ENCODE results near the gene CCDC61. TPM values are rescaled to one million over a fixed set of nuclear protein-coding genes. Genes with fewer than 3 reads are reported as not detected.

The CCDC61 gene
- total and polyA plus RNA-seq, 7 donors = 2.9 to 6.2 (median 5.3) TPM

DNA sequence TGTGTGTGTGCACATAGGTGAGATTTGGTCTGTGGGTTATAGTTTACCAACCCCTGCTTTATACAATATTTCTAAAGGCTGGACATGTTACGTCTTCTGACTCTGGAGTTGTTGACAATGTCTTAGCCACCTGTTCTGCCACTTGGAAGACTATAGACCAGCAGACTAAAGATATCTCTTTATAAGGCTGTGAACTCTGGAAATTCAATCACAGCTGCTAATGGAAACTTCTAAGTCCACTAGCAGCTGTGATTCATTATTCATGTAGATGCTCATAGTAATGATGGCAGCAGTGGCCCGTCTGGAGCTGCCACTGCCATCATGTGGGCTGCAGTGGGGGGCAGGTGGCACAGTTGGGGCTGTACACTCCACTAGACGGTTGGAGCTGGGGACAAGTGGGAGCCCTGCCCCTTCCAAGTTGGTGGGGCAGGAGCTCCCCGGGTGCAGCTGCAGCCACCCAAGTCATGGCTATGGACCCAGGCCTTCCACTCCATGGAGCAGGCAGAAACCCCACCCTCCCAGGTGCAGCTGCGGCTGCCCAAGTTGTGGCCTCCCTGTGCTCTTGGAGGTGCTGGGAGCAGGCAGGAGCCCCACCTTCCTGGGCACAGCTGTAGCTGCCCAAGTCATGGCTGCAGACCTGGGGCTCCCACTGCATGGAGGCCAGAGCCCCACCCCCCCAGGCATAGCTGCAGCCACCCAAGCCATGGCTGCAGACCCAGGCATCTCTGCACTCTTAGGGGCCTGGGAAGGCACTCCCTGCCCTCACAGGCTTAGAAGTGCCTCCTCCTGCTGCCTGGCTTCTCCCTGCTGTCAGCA lies 36.7 kb downstream of the CCDC61 start:
- Histone ChIP-seq H3K4me3 (no peak overlapping the region), H3K27ac (no peak overlapping the region), H3K4me1 (no peaks in the 10 kb centered on the region), H3K27me3 (ENCODE audit: insufficient read depth in 3 of 3, low read length in 2 of 3) (peaks cover 0 to 7% (median 2%) of the 10 kb centered on the region in 3 donors), H3K36me3 (ENCODE audit: insufficient read depth in 1 of 2, low read depth in 1 of 2) (no peaks in the 10 kb centered on the region), H3K9me3 (no peaks in the 10 kb centered on the region)
- intact Hi-C loops (cut with DNase I) = no loop called here
- DNase-seq (no peak), ATAC-seq (no peak)
- 37 to 43% (median 37%) methylated on average over 4 to 5 of the region's 5 CpGs for WGBS, 3 donors
- TF ChIP-seq, protein P1, sequence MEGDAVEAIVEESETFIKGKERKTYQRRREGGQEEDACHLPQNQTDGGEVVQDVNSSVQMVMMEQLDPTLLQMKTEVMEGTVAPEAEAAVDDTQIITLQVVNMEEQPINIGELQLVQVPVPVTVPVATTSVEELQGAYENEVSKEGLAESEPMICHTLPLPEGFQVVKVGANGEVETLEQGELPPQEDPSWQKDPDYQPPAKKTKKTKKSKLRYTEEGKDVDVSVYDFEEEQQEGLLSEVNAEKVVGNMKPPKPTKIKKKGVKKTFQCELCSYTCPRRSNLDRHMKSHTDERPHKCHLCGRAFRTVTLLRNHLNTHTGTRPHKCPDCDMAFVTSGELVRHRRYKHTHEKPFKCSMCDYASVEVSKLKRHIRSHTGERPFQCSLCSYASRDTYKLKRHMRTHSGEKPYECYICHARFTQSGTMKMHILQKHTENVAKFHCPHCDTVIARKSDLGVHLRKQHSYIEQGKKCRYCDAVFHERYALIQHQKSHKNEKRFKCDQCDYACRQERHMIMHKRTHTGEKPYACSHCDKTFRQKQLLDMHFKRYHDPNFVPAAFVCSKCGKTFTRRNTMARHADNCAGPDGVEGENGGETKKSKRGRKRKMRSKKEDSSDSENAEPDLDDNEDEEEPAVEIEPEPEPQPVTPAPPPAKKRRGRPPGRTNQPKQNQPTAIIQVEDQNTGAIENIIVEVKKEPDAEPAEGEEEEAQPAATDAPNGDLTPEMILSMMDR (IDR thresholded peaks at IDR 0.05) = no peak

DNA sequence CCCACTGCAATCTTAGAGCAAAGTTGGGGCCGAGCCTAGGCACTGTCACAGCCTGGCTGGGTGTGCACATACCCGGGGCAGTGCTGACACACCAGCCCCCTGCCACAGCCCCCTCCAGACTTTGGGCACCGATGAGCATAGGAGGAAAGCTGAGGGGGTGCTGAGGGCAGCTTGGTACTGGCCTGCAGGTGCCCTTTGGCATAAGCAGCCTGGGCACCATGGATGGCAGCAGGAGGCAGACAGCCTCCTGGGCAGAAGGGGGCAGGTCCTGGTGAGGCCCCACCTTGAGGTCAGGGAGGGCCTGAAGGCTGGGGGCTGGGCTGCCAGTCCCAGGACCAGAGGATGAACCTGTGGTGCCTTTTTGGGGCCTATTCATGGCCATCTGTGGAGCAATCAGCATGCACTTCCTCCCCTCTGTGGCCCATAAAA lies 37.3 kb downstream of the CCDC61 start:
- TF ChIP-seq, protein P1 (IDR thresholded peaks at IDR 0.05) = no peak
- H3K27ac ChIP-seq = no peak overlapping the region
- 81 to 95% (median 85%) methylated on average over 3 of the region's 3 CpGs for WGBS, 3 donors
- peaks cover 0 to 13% (median 2%) of the 10 kb centered on the region in 3 donors for H3K27me3 ChIP-seq (ENCODE audit: insufficient read depth in 3 of 3, low read length in 2 of 3)
- intact Hi-C loops (cut with DNase I) = no loop called here
- no peaks in the 10 kb centered on the region for H3K4me1 ChIP-seq
- H3K36me3 ChIP-seq (ENCODE audit: insufficient read depth in 1 of 2, low read depth in 1 of 2) = no peaks in the 10 kb centered on the region
- H3K4me3 ChIP-seq = no peak overlapping the region
- H3K9me3 ChIP-seq = no peaks in the 10 kb centered on the region
- ATAC-seq (no peak), DNase-seq (no peak)

DNA sequence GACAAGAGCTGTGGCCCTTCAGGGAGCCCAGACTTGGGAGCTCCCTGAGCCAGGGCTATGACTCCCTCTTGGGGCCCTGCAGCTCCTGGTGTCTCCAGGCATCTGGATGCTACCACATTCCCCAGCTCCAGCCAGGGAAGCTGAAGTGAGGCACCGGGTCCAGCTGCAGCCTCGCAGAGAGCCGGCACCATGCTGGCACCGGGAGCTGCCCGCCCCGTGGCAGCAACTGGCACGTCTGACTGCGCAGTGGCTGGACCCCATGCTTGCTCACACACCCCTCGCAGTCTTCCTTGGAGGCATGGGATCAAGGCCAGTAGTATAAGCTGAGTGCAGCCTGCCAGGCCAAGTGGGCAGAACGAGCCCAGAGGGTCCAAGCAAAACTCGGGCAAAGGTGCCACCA lies 38.1 kb downstream of the CCDC61 start:
- Histone ChIP-seq H3K27ac (no peak overlapping the region), H3K27me3 (ENCODE audit: insufficient read depth in 3 of 3, low read length in 2 of 3) (peaks cover 0 to 13% (median 2%) of the 10 kb centered on the region in 3 donors), H3K4me3 (no peak overlapping the region), H3K4me1 (no peaks in the 10 kb centered on the region), H3K36me3 (ENCODE audit: insufficient read depth in 1 of 2, low read depth in 1 of 2) (no peaks in the 10 kb centered on the region), H3K9me3 (no peaks in the 10 kb centered on the region)
- intact Hi-C loops (cut with DNase I) = no loop called here
- ATAC-seq = no peak
- TF ChIP-seq, protein P1 (IDR thresholded peaks at IDR 0.05) = no peak
- DNase-seq = no peak
- WGBS, 3 donors = 39 to 70% (median 65%) methylated on average over 11 of the region's 11 CpGs

DNA sequence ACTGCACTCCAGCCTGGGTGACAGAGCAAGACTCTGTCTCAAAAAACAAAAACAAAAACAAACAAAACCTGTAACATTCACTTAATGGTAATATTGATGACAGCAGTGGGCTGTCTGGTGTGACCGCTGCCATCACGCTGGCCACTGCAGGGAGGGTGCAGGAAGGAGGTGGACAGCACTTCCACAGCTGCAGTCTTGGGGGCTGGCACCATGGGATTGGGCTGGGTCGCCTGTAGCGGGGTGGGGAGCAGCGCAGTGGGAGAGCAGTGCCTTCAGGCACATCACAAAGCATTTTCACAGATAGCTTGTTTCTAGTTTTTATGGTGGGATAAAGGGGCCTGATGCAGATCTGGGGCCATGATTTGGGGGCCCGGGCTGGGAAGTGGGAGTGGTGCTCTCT lies 40.3 kb downstream of the CCDC61 start:
- TF ChIP-seq, protein P1 (IDR thresholded peaks at IDR 0.05) = no peak
- Histone ChIP-seq H3K9me3 (no peaks in the 10 kb centered on the region), H3K27me3 (ENCODE audit: insufficient read depth in 3 of 3, low read length in 2 of 3) (peaks cover 0 to 24% (median 6%) of the 10 kb centered on the region in 3 donors), H3K4me3 (no peak overlapping the region), H3K4me1 (no peaks in the 10 kb centered on the region), H3K36me3 (ENCODE audit: insufficient read depth in 1 of 2, low read depth in 1 of 2) (no peaks in the 10 kb centered on the region), H3K27ac (no peak overlapping the region)
- WGBS, 3 donors = 75 to 84% (median 79%) methylated on average over 6 of the region's 6 CpGs
- intact Hi-C loops (cut with DNase I) = no loop called here
- DNase-seq (no peak), ATAC-seq (no peak)
